ACC112 (cell line): ENCODE results near the gene ARF6.
A peak's percentile ranks its signal among the peaks of the same experiment; 100 is the strongest.
"Not testable (repeated sequence)": the region's sequence is repeated elsewhere in the genome, so short reads cannot be mapped to it uniquely, and the experiment has no call there.

Experiments
- H2AFZ ChIP-seq: fragments of 200-600 bp; sonication (generic); one replicate; pipeline ENCODE4 v1.6.0; 2017; ENCODE audit warnings: antibody characterized with exemption, low read length; ENCODE audit not compliant: unreplicated experiment
- H3K27ac ChIP-seq: fragments of 200-600 bp; sonication (generic); 2 replicates; pipeline ENCODE4 v1.5.1; 2014; ENCODE audit warnings: low read depth, mild to moderate bottlenecking, antibody characterized with exemption, low read length, moderate library complexity
- H3K27me3 ChIP-seq: fragments of 200-600 bp; sonication (generic); 2 replicates; pipeline ENCODE4 v1.6.1; 2014; ENCODE audit warnings: mild to moderate bottlenecking, antibody characterized with exemption, low read length, moderate library complexity, mixed read lengths; ENCODE audit not compliant: insufficient read depth
- H3K36me3 ChIP-seq: fragments of 200-600 bp; sonication (generic); 2 replicates; pipeline ENCODE4 v1.6.1; 2016; ENCODE audit warnings: mild to moderate bottlenecking, antibody characterized with exemption, low read length, moderate library complexity, mixed read lengths; ENCODE audit not compliant: insufficient read depth
- H3K4me1 ChIP-seq: fragments of 200-600 bp; sonication (generic); one replicate; pipeline ENCODE4 v1.6.1; 2016; ENCODE audit warnings: low read length, mixed read lengths; ENCODE audit not compliant: insufficient read depth, unreplicated experiment, control insufficient read depth
- H3K4me3 ChIP-seq: fragments of 200-600 bp; sonication (generic); 2 replicates; pipeline ENCODE4 v1.5.1; 2014; ENCODE audit warnings: mild to moderate bottlenecking, low read depth, low read length
- H3K79me2 ChIP-seq: fragments of 200-600 bp; sonication (generic); one replicate; pipeline ENCODE4 v1.6.0; 2016; ENCODE audit warnings: low read length; ENCODE audit not compliant: control insufficient read depth, unreplicated experiment, insufficient read depth

The ARF6 gene

DNA sequence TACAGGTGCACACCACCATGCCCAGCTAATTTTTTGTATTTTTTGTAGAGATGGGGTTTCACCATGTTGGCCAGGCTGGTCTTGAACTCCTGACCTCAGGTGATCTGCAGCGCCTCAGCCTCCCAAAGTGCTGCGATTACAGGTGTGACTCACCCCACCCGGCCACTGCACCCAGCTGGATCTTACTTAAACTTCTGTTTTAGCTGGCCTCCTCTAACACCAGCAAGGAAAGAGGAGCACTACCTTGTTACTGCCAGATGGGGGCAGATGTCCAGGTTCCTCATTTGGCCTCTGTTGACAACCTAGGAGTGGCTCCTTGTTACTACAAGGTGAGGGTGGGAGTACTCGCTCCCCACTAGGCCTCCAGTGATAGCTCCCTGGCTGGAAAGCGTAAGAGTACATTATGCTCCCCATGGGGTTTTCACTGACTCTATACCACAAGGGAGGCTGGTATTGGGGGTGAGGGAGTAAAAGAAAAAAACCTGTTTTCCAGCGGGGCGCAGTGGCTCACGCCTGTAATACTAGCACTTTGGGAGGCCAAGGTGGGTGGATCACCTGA lies 13.2 kb upstream of the ARF6 start:
- no peaks in the 10 kb centered on the region for H3K79me2 ChIP-seq
- no peak overlapping the region for H3K4me3 ChIP-seq
- H3K27me3 ChIP-seq = no peaks in the 10 kb centered on the region
- no peak overlapping the region for H2AFZ ChIP-seq
- peaks cover 12% of the 10 kb centered on the region for H3K4me1 ChIP-seq
- H3K36me3 ChIP-seq = no peaks in the 10 kb centered on the region
- no peak overlapping the region for H3K27ac ChIP-seq

DNA sequence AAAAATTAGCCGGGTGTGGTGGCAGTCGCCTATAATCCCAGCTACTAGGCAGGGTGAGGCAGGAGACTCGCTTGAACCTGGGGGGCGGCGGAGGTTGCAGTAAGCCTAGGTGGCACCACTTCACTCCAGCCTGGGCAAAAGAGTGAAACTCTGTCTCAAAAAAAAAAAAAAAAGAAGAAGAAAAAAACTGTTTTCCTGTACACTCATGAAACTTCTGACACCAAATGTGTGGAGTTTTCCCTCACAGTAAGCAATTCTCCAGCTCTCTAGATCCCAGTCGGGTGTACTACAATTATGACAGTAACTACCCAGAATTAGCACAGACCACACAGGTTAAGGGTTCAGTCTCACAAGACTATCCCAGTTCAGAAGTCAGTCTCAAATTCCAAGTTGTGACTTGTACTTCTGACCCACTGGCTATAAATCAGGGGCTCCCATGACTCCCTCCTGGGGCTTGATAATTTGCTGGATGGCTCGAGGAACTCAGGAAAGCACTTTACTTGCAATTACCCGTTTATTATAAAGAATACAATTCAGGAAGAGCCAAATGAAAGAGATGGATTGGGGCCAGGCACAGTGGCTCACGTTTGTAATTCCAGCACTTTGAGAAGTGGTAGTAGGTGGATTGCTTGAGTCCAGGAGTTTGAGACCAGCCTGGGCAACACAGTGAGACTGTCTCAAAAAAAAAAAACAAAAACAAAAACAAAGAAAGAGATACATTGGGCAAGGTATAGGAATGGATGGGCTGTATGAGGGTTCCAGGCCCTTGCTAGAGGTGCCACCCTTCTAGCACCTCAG lies 12.4 kb upstream of the ARF6 start:
- peaks cover 12% of the 10 kb centered on the region for H3K4me1 ChIP-seq
- no peaks in the 10 kb centered on the region for H3K36me3 ChIP-seq
- H3K27ac ChIP-seq = no peak overlapping the region
- H2AFZ ChIP-seq = peak overlapping the region; percentile 20
- no peaks in the 10 kb centered on the region for H3K79me2 ChIP-seq
- H3K4me3 ChIP-seq = no peak overlapping the region
- H3K27me3 ChIP-seq = no peaks in the 10 kb centered on the region

DNA sequence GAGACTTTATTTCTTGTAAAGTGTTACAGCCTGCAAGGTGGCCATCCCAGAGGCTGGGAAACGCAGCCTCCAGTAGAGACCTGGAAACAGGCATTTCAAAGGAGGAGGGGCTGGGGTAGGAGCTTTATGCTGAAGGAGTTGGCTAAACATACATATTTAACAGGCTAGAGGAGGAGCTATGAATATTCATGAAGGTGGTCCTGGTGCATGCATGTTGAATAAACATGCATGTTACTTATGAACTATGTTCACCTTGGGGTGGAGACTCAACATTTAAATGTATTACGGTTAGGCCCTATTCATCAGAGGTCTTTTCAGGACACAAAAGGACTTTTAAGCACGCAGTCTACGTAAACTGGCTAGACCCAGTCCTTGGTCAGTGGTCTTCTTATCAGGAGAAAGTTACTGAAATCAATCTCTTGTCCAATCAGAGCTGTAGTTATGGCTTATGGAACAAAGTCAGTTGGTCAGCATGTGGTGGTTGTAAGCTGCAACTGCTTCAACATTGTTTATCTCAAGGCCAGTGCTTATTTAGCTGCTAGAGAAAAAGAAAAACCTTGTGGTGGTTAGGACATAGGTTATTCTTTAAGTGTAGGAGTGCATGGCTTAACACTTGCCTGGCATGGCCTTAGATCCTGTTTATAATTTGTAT lies 11.4 kb upstream of the ARF6 start:
- H3K27ac ChIP-seq = no peak overlapping the region
- H2AFZ ChIP-seq = no peak overlapping the region
- no peaks in the 10 kb centered on the region for H3K27me3 ChIP-seq

DNA sequence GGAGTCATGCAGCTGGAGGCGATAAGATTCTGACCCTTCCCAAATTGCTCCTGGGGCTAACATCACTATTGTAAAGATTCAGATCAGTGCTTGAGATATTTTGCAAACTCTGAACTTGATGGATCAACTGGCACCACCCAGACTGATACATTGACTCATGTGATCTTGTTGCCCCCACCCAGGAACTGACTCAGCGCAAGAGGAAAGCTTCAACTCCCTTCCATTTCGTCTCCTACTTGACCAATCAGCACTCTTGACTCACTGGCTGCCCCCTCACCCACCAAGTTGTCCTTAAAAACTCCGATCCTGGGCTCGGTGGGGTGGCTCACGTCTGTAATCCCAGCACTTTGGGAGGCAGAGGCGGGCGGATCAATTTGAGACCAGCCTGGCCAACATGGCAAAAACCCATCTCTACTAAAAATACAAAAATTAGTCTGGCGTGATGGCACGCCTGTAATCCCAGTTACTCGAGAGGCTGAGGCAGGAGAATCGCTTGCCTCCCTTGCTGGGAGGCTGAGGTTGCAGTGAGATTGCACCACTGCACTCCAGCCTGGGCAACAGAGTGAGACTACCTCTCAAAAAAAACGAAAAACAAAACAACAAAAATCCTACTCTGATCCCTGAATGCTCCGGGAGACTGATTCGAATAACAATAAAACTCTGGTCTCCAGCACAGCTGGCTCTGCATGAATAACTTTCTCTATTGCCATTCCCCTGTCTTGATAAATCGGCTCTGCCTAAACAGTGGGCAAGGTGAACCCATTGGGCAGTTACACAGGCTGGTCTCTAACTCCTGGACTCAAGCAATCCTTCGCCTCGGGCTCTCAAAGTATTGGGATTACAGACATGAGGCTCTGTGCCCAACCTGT lies 9.8 kb upstream of the ARF6 start:
- Histone ChIP-seq H3K27ac (peak overlapping the region; percentile 31; the same call in 1 of the 2 replicates), H3K4me1 (peaks cover 12% of the 10 kb centered on the region), H3K79me2 (no peaks in the 10 kb centered on the region), H3K27me3 (no peaks in the 10 kb centered on the region), H3K4me3 (no peak overlapping the region), H2AFZ (no peak overlapping the region), H3K36me3 (no peaks in the 10 kb centered on the region)

More for the DNA sequence above, 11.4 kb upstream of the ARF6 start:
- H3K36me3 ChIP-seq = no peaks in the 10 kb centered on the region
- H3K4me3 ChIP-seq = no peak overlapping the region
- H3K4me1 ChIP-seq = peaks cover 12% of the 10 kb centered on the region
- no peaks in the 10 kb centered on the region for H3K79me2 ChIP-seq

DNA sequence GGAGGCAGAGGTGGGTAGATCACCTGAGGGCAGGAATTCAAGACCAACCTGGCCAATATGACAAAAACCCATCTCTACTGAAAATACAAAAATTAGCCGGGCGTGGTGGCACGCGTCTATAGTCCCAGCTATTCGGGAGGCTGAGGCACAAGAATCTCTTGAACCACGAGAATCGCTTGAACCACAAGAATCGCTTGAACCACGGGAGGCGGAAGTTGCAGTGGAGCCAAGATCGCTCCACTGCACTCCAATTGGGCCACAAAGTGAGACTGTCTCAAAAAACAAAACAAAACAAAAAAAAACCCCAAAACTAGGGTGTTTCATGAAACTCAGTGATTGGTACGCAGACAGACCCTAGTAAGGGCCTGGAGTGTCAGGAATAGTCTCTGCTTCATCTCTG lies 6.4 kb upstream of the ARF6 start:
- Histone ChIP-seq H2AFZ (no peak overlapping the region), H3K27me3 (no peaks in the 10 kb centered on the region), H3K79me2 (peaks cover 7% of the 10 kb centered on the region), H3K36me3 (no peaks in the 10 kb centered on the region), H3K4me1 (peaks cover 9% of the 10 kb centered on the region), H3K27ac (no peak overlapping the region), H3K4me3 (no peak overlapping the region)

DNA sequence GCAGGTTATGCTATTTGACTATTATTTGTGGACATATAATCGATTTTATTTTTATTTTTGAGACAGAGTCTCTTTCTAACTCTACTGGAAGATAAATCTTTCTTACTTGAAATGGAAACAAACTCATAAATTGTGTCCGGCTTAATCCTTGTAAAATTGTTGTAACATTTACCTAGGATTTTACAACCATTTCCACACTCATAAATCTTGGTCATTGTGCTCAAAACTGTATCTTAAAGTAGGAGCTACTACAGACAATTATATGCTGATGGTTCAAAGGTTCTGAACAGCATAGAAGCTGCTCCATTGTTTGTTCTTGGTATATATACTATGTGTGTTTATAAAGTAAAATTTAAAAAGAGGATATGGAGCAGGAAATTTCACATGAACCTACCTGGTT lies 4.6 kb upstream of the ARF6 start:
- H3K27ac ChIP-seq = no peak overlapping the region
- no peak overlapping the region for H2AFZ ChIP-seq
- peaks cover 10% of the 10 kb centered on the region for H3K79me2 ChIP-seq

DNA sequence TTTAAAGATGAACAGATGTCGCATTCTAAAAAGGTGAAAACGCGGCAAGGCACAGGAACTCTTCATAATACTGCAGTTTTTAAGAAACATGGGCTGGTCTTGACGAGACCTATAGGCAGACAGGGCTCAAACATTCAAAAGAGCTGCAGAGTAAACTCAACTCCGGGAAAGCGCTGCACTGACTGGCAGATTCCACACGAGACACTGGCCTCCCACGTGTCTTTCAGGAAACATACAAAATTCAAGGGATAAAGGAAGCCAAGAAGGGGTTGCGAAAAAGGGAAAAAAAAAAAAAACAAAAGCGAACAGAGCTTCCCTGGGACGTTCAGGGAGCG lies 614 bp upstream of the ARF6 start:
- peak overlapping the region; percentile 97 for H3K4me3 ChIP-seq
- H3K27me3 ChIP-seq = no peaks in the 10 kb centered on the region
- H3K79me2 ChIP-seq = peaks cover 50% of the 10 kb centered on the region
- H2AFZ ChIP-seq = peak overlapping the region; percentile 71
- peaks cover 13% of the 10 kb centered on the region for H3K4me1 ChIP-seq
- H3K27ac ChIP-seq = peak overlapping the region; percentile 97
- H3K36me3 ChIP-seq = peaks cover 31% of the 10 kb centered on the region

More for the DNA sequence above, 4.6 kb upstream of the ARF6 start:
- peaks cover 7% of the 10 kb centered on the region for H3K4me1 ChIP-seq
- no peaks in the 10 kb centered on the region for H3K36me3 ChIP-seq
- H3K27me3 ChIP-seq = no peaks in the 10 kb centered on the region
- no peak overlapping the region for H3K4me3 ChIP-seq

DNA sequence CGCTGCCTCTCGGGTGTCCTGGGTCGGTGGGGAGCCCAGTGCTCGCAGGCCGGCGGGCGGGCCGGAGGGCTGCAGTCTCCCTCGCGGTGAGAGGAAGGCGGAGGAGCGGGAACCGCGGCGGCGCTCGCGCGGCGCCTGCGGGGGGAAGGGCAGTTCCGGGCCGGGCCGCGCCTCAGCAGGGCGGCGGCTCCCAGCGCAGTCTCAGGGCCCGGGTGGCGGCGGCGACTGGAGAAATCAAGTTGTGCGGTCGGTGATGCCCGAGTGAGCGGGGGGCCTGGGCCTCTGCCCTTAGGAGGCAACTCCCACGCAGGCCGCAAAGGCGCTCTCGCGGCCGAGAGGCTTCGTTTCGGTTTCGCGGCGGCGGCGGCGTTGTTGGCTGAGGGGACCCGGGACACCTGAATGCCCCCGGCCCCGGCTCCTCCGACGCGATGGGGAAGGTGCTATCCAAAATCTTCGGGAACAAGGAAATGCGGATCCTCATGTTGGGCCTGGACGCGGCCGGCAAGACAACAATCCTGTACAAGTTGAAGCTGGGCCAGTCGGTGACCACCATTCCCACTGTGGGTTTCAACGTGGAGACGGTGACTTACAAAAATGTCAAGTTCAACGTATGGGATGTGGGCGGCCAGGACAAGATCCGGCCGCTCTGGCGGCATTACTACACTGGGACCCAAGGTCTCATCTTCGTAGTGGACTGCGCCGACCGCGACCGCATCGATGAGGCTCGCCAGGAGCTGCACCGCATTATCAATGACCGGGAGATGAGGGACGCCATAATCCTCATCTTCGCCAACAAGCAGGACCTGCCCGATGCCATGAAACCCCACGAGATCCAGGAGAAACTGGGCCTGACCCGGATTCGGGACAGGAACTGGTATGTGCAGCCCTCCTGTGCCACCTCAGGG lies 679 bp downstream of the ARF6 start:
- Histone ChIP-seq H3K36me3 (peaks cover 31% of the 10 kb centered on the region), H3K27me3 (no peaks in the 10 kb centered on the region), H3K4me1 (peaks cover 23% of the 10 kb centered on the region), H3K27ac (peak overlapping the region; percentile 97), H3K79me2 (peaks cover 61% of the 10 kb centered on the region), H3K4me3 (peak overlapping the region; percentile 97), H2AFZ (no peak overlapping the region)

DNA sequence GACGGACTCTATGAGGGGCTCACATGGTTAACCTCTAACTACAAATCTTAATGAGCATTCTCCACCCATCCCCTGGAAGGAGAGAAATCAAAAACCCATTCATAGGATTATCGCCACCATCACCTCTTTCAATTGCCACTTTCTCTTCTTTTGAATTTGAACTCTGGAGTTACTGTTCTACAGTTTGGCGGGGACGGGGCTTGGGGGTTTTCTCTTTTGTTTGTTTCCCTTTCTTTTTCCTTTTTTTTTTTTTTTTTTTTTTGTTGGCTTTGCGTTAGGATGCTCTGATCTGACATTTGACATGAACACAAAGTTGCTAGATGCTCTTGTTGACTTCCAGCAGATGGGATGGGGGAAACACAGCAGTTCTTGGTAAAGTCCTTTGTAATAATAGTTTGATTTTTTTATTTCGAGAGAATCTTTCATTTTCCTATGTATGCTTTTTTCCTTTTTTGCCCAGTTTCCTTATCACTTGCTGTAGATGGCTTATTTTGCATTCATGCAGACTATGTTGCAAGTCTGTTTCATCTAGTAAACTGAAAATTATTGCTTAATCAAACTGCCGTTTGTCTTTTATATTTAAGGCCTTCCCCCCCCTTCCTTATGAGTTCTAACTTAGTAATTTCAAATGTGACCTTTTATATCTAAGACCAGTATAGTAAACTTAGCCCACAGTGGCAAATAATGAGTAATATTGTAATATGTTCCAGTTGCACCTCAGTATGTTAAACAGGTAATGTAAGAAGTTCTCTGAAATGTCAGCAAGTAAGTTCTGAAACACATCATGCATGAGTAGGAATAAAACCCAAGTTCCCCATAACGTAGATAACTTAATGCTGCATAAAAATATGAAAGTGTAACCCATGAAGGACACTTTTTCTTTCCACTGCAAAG lies 1.6 kb downstream of the ARF6 start:
- peaks cover 64% of the 10 kb centered on the region for H3K79me2 ChIP-seq
- H3K4me3 ChIP-seq = peak overlapping the region; percentile 97
- H2AFZ ChIP-seq, H3K27me3 ChIP-seq: not testable (repeated sequence)
- peaks cover 25% of the 10 kb centered on the region for H3K4me1 ChIP-seq
- peak overlapping the region; percentile 97 for H3K27ac ChIP-seq
- peaks cover 31% of the 10 kb centered on the region for H3K36me3 ChIP-seq
